ACC112 (cell line): ENCODE results near the gene FOS.

Source experiments
- H2AFZ ChIP-seq: fragments of 200-600 bp; sonication (generic); one replicate; pipeline ENCODE4 v1.6.0; 2017; ENCODE audit warnings: antibody characterized with exemption, low read length; ENCODE audit not compliant: unreplicated experiment
- H3K27ac ChIP-seq: fragments of 200-600 bp; sonication (generic); 2 replicates; pipeline ENCODE4 v1.5.1; 2014; ENCODE audit warnings: low read depth, mild to moderate bottlenecking, antibody characterized with exemption, low read length, moderate library complexity
- H3K27me3 ChIP-seq: fragments of 200-600 bp; sonication (generic); 2 replicates; pipeline ENCODE4 v1.6.1; 2014; ENCODE audit warnings: mild to moderate bottlenecking, antibody characterized with exemption, low read length, moderate library complexity, mixed read lengths; ENCODE audit not compliant: insufficient read depth
- H3K36me3 ChIP-seq: fragments of 200-600 bp; sonication (generic); 2 replicates; pipeline ENCODE4 v1.6.1; 2016; ENCODE audit warnings: mild to moderate bottlenecking, antibody characterized with exemption, low read length, moderate library complexity, mixed read lengths; ENCODE audit not compliant: insufficient read depth
- H3K4me1 ChIP-seq: fragments of 200-600 bp; sonication (generic); one replicate; pipeline ENCODE4 v1.6.1; 2016; ENCODE audit warnings: low read length, mixed read lengths; ENCODE audit not compliant: insufficient read depth, unreplicated experiment, control insufficient read depth
- H3K4me3 ChIP-seq: fragments of 200-600 bp; sonication (generic); 2 replicates; pipeline ENCODE4 v1.5.1; 2014; ENCODE audit warnings: mild to moderate bottlenecking, low read depth, low read length
- H3K79me2 ChIP-seq: fragments of 200-600 bp; sonication (generic); one replicate; pipeline ENCODE4 v1.6.0; 2016; ENCODE audit warnings: low read length; ENCODE audit not compliant: control insufficient read depth, unreplicated experiment, insufficient read depth

FOS gene

DNA sequence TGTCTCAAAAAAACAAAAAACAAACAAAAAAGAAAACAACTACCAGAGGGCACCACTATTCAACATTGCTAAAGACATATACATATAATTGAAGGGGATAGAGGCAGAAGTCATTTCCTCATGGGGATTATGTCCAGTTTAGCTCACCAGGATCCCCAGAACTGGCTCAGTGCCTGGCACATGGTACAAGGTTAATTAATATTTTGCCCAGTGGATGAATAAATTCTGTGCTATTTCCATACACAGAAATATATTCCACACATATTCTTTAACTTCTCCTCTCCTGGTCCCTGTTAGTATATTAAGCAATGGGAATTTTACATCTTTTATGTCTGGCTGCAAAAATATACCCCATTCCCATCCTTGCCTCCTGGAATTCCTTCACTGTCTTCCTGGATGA is 6.7 kb downstream of the FOS start:
- Histone ChIP-seq H3K4me1 (no peaks in the 10 kb centered on the region), H3K79me2 (no peaks in the 10 kb centered on the region), H3K27ac (no peak overlapping the region), H2AFZ (no peak overlapping the region), H3K36me3 (peaks cover 13% of the 10 kb centered on the region; the same call in 1 of the 2 replicates), H3K27me3 (no peaks in the 10 kb centered on the region), H3K4me3 (no peak overlapping the region)

GRCh38 chr14:75286313-75286712 is 7.7 kb downstream of the FOS start:
- Histone ChIP-seq H3K27me3 (no peaks in the 10 kb centered on the region), H2AFZ (no peak overlapping the region), H3K36me3 (peaks cover 5% of the 10 kb centered on the region; the same call in 1 of the 2 replicates), H3K4me1 (no peaks in the 10 kb centered on the region), H3K4me3 (no peak overlapping the region), H3K79me2 (no peaks in the 10 kb centered on the region), H3K27ac (no peak overlapping the region)

GRCh38 chr14:75289840-75290388 is 11.3 kb downstream of the FOS start:
- H3K27me3 ChIP-seq: no peaks in the 10 kb centered on the region
- no peaks in the 10 kb centered on the region for H3K79me2 ChIP-seq
- no peak overlapping the region for H3K4me3 ChIP-seq
- H3K27ac ChIP-seq: no peak overlapping the region
- no peak overlapping the region for H2AFZ ChIP-seq
- H3K36me3 ChIP-seq: no peaks in the 10 kb centered on the region
- H3K4me1 ChIP-seq: peaks cover 3% of the 10 kb centered on the region

DNA sequence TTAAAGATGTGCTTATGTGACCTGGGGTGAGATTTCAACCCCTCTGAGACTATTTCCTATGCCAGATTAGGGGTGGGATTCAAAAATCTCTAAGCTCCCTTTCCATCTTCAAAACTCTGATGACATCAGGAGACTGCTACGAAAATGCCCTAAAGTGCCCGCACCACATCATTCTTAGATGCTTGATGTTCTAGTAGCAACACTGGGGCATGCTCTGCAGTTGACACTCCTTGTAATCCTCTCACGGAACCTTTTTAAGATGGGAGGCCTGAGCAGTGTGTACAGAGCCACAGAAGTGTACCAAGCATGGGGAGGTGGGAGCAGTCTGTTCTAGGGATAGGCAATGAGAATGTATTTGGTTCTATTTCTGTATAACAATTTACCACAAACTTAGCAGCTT is 12.2 kb downstream of the FOS start:
- Histone ChIP-seq H3K27me3 (no peaks in the 10 kb centered on the region), H3K27ac (no peak overlapping the region), H2AFZ (no peak overlapping the region), H3K4me3 (no peak overlapping the region), H3K36me3 (no peaks in the 10 kb centered on the region), H3K4me1 (peaks cover 8% of the 10 kb centered on the region), H3K79me2 (no peaks in the 10 kb centered on the region)

GRCh38 chr14:75291331-75291730 is 12.7 kb downstream of the FOS start:
- H3K4me1 ChIP-seq: peaks cover 8% of the 10 kb centered on the region
- no peak overlapping the region for H2AFZ ChIP-seq
- no peak overlapping the region for H3K27ac ChIP-seq
- no peaks in the 10 kb centered on the region for H3K36me3 ChIP-seq
- no peaks in the 10 kb centered on the region for H3K79me2 ChIP-seq
- H3K27me3 ChIP-seq: no peaks in the 10 kb centered on the region
- no peak overlapping the region for H3K4me3 ChIP-seq

- Histone ChIP-seq H3K79me2 (no peaks in the 10 kb centered on the region), H3K36me3 (no peaks in the 10 kb centered on the region), H3K27ac (no peak overlapping the region), H3K4me1 (peaks cover 8% of the 10 kb centered on the region), H3K27me3 (no peaks in the 10 kb centered on the region), H3K4me3 (no peak overlapping the region), H2AFZ (no peak overlapping the region)
Measured at GRCh38 chr14:75292101-75292563, 13.5 kb downstream of the FOS start.

DNA sequence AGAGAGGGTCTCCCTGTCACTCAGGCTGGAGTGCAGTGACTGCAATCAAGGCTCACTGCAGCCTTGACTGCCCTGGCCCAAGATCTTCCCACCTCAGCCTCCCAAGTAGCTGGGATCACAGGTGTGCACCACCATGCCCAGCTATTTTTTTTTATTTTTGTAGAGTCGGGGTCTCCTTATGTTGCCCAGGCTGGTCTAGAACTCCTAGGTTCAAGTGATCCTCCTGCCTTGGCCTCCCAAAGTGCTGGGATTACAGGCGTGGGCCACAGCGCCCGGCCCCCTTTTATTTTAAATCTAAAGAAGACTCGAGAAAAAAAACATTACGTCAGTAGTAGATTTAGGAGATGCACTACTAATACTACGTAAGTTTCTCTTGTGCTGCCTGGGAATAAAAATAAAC is 14.3 kb downstream of the FOS start:
- H3K79me2 ChIP-seq: no peaks in the 10 kb centered on the region
- H3K27ac ChIP-seq: peak overlapping the region; percentile 92; the same call in 1 of the 2 replicates
- no peak overlapping the region for H2AFZ ChIP-seq
- no peaks in the 10 kb centered on the region for H3K27me3 ChIP-seq
- H3K36me3 ChIP-seq: no peaks in the 10 kb centered on the region
- peaks cover 8% of the 10 kb centered on the region for H3K4me1 ChIP-seq
- no peak overlapping the region for H3K4me3 ChIP-seq

GRCh38 chr14:75293920-75294648 is 15.5 kb downstream of the FOS start:
- H3K79me2 ChIP-seq: no peaks in the 10 kb centered on the region
- peak overlapping the region; percentile 43 for H2AFZ ChIP-seq
- H3K4me1 ChIP-seq: peaks cover 15% of the 10 kb centered on the region
- H3K4me3 ChIP-seq: peak overlapping the region; percentile 81
- peak overlapping the region; percentile 92 for H3K27ac ChIP-seq
- H3K36me3 ChIP-seq: no peaks in the 10 kb centered on the region
- no peaks in the 10 kb centered on the region for H3K27me3 ChIP-seq

GRCh38 chr14:75294649-75295033 is 16.0 kb downstream of the FOS start:
- Histone ChIP-seq H3K27ac (peak overlapping the region; percentile 92), H3K79me2 (no peaks in the 10 kb centered on the region), H3K4me3 (peak overlapping the region; percentile 81), H3K4me1 (peaks cover 20% of the 10 kb centered on the region), H3K36me3 (no peaks in the 10 kb centered on the region), H3K27me3 (no peaks in the 10 kb centered on the region), H2AFZ (peak overlapping the region; percentile 43)

DNA sequence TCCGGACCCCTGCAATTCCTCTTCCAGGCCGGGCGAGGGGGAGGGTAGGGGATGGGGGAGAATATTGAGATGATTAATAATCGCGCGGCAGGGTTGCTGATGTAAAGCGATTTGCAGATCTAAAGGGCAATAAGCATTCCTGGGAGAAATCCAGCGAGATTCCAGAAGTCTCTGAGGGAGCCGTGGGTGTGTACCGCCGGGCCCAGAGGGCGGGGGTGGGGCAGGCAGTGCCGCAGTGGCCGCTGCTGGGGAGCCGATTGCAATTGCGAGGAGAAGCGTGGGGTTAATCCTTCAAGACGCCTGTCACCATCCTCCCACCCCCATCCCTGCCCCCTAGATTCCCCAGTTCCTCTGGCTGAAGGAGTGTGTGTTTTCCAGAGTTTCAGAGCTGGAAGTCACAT is 16.4 kb downstream of the FOS start:
- Histone ChIP-seq H3K27ac (peak overlapping the region; percentile 92), H3K4me3 (peak overlapping the region; percentile 81), H2AFZ (peak overlapping the region; percentile 43)

More for the DNA sequence above, 16.4 kb downstream of the FOS start:
- H3K4me1 ChIP-seq: peaks cover 20% of the 10 kb centered on the region
- no peaks in the 10 kb centered on the region for H3K36me3 ChIP-seq
- H3K27me3 ChIP-seq: no peaks in the 10 kb centered on the region
- no peaks in the 10 kb centered on the region for H3K79me2 ChIP-seq
